Measurements from ENCODE around the gene AHNAK. TPM values are rescaled to one million over a fixed set of nuclear protein-coding genes. Genes with fewer than 3 reads are reported as not detected.

Gene AHNAK
- total and polyA plus RNA-seq, 2 of the 8 experiments (the other 6 are each of a cell fraction or from before 2014, with no cell fraction given) = 2.0 to 5.8 TPM

DNA sequence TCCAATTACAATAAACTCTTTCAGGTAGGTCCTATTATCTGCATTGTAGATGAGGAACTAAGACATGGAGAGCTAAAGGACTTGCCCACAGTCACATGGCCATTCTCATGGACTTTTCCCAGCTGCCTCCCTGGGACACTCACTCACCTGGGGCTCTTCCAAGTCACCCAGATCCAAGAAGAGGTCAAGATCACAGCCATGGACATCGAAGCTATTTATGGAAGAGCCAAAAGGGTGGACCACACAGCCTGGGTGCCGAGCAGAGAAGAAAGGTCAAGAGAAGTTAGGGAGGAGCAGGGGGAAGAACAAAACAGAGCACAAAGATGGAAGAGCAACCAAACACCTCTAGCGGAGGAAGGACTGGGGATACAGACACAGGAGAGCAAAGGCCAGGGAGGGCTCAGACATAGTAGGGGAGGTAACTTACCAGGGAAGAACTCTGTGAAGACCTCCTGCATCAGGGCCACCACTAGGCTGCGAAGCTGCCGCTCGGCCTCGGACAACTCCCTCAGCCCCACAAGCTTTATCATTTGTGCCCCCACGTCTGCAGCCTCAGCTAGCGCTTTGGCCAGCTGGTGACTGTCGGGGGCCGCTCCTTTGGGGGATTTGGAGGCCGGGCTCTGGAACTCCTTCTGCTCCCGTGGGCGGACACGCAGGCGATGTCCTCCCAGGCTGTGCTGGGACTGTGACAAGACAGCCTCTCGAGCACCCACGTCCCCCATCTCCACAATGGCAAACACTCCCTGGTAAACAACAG, 34.5 kb upstream of the AHNAK start:
- POLR2A ChIA-PET (ENCODE audit: partially characterized antibody) = interaction anchor here (0.9 to 1.3 kb wide), 4 partner anchors 9 to 16 kb away, joined by 3 to 11 read pairs (median 4); partner anchors contain the start of gene TUT1
- 93% methylated on average over 18 of the region's 18 CpGs; no CpG with 5 or more reads in 1 of the 2 experiments for WGBS, 2 experiments (ENCODE audit: extremely low coverage in 1 of 2, insufficient coverage in 1 of 2, insufficient read length in 1 of 2, insufficient replicate concordance in 2 of 2, low coverage in 1 of 2, low lambda C conversion rate in 2 of 2, missing lambda C conversion rate in 1 of 2)
- CTCF ChIA-PET (ENCODE audit: partially characterized antibody) = interaction anchor here (0.7 kb wide), 1 partner anchor 13 kb away, joined by 3 read pairs; no protein-coding TSS in a partner anchor
- TF ChIP-seq GABPA (IDR thresholded peaks at IDR 0.05; ENCODE audit: borderline replicate concordance, insufficient read depth, low read length) (no peak), RFX5 (IDR thresholded peaks at IDR 0.05; ENCODE audit: borderline replicate concordance, low read depth, low read length) (no peak), TCF12 (IDR thresholded peaks at IDR 0.05; ENCODE audit: low read depth, low read length) (no peak), RAD21 (IDR thresholded peaks at IDR 0.05 in 1 of 2, conservative IDR thresholded peaks at IDR 0.05 in 1 of 2; ENCODE audit: low read depth in 2 of 2, low read length in 2 of 2) (no peak), CREB1 (IDR thresholded peaks at IDR 0.05) (no peak), SRF (IDR thresholded peaks at IDR 0.05; ENCODE audit: low read depth, low read length) (no peak), JUND (IDR thresholded peaks at IDR 0.05; ENCODE audit: low read length) (no peak)
- TF ChIP-seq, protein P1, sequence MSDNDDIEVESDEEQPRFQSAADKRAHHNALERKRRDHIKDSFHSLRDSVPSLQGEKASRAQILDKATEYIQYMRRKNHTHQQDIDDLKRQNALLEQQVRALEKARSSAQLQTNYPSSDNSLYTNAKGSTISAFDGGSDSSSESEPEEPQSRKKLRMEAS (IDR thresholded peaks at IDR 0.05) = no peak

More for the DNA sequence above, 34.5 kb upstream of the AHNAK start:
- Histone ChIP-seq H3K14ac (ENCODE audit: insufficient read length) (no peak overlapping the region), H3K27ac (ENCODE audit: low read depth, low read length) (no peak overlapping the region), H3K4me1 (replicated peaks in 1 of 4; ENCODE audit: control insufficient read depth in 3 of 4, insufficient read depth in 4 of 4, low read length in 3 of 4) (no peaks in the 10 kb centered on the region), H3K4me2 (ENCODE audit: insufficient read depth in 1 of 2, low read depth in 2 of 2, low read length in 2 of 2) (no peak overlapping the region), H3K27me3 (replicated peaks in 1 of 4; ENCODE audit: control insufficient read depth in 3 of 4, extremely low read depth in 1 of 4, insufficient read depth in 3 of 4, low read length in 3 of 4) (no peaks in the 10 kb centered on the region), H3K23me2 (ENCODE audit: low read depth, low read length) (no peaks in the 10 kb centered on the region), H4K8ac (ENCODE audit: extremely low read depth, insufficient read depth, low read length) (no peak overlapping the region), H3K18ac (ENCODE audit: extremely low read depth, low read length) (no peak overlapping the region), H3K23ac (ENCODE audit: insufficient read length) (no peak overlapping the region), H3K79me1 (ENCODE audit: low read depth, low read length) (peaks cover 5% of the 10 kb centered on the region; the same call in 1 of the 2 replicates), H2BK12ac (ENCODE audit: low read depth, low read length) (no peak overlapping the region), H3K36me3 (ENCODE audit: control insufficient read depth in 2 of 4, insufficient read depth in 4 of 4, low read length in 3 of 4) (peaks cover 5 to 27% (median 17%) of the 10 kb centered on the region in 4 experiments), H2BK20ac (ENCODE audit: low read length) (no peak overlapping the region), H4K20me1 (replicated peaks in 1 of 2; ENCODE audit: control insufficient read depth in 1 of 2, insufficient read depth in 2 of 2, low read length in 2 of 2) (peaks cover 0 to 1% of the 10 kb centered on the region in 2 experiments), H2BK120ac (replicated peaks; ENCODE audit: low read depth, low read length) (no peak overlapping the region), H3K9me3 (ENCODE audit: insufficient read depth in 2 of 2, low read depth in 1 of 2, low read length in 1 of 2) (no peaks in the 10 kb centered on the region), H4K5ac (ENCODE audit: insufficient read length, low read depth, low read length) (no peak overlapping the region), H2BK15ac (ENCODE audit: low read length) (no peak overlapping the region), H3K79me2 (ENCODE audit: control insufficient read depth in 1 of 2, insufficient read depth in 2 of 2, low read length in 2 of 2) (0 out of 4 replicates have a peak, but pooled peaks cover 0 to 1% of the 10 kb centered on the region in 2 experiments), H2AK5ac (ENCODE audit: low read depth, low read length) (no peak overlapping the region), H3K4me3 (ENCODE audit: extremely low read depth in 1 of 4, insufficient read depth in 2 of 4, low read depth in 3 of 4, low read length in 4 of 4) (no peak overlapping the region), H3K9ac (replicated peaks in 1 of 4; ENCODE audit: extremely low read depth in 1 of 4, low read depth in 3 of 4, low read length in 3 of 4) (no peak overlapping the region), H3K56ac (replicated peaks; ENCODE audit: insufficient read length, low read depth, low read length) (no peak overlapping the region), H4K91ac (replicated peaks; ENCODE audit: insufficient read length, low read length) (no peak overlapping the region), H2AFZ (ENCODE audit: low read length) (no peak overlapping the region), H2BK5ac (ENCODE audit: low read depth, low read length) (no peak overlapping the region), H3K4ac (replicated peaks; ENCODE audit: insufficient read length, low read depth, low read length) (no peak overlapping the region)
- no peak for FAIRE-seq
- DNase-seq (ENCODE audit: low read depth in 1 of 2, low spot score in 2 of 2) = no peak
